A172 (cell line): ENCODE results near the gene ADCY2. TPM values are rescaled to one million over a fixed set of nuclear protein-coding genes. Genes with fewer than 3 reads are reported as not detected.
A peak's percentile ranks its signal among the peaks of the same experiment; 100 is the strongest.

ENCODE experiments used
- DNase-seq: peaks from one replicate; pipeline ENCODE4 v3.0.0-alpha.2; 2015; ENCODE audit warnings: low spot score
- total RNA-seq: library from RNA; depleted of rRNA; stranded (reverse); fragments of >200 nt; shearing (Covaris generic); gene quantifications from 2 replicates; pipeline ENCODE4 v1.2.3, GENCODE V29; 2014

Gene ADCY2
- total RNA-seq, 1 experiment from 2014 or later: 0.10 TPM

GRCh38 chr5:7869474-7870136 lies 473.7 kb downstream of the ADCY2 start:
- DNase-seq: peak; percentile 4

- no peak for DNase-seq
Observed at GRCh38 chr5:7871653-7872052, 475.7 kb downstream of the ADCY2 start.

- no peak for DNase-seq
Observed at GRCh38 chr5:7872517-7873130, 476.7 kb downstream of the ADCY2 start.

GRCh38 chr5:7873216-7873615 lies 477.3 kb downstream of the ADCY2 start:
- no peak for DNase-seq

- DNase-seq: no peak
Observed at GRCh38 chr5:7874639-7875038, 478.7 kb downstream of the ADCY2 start.

GRCh38 chr5:7875151-7875550 lies 479.2 kb downstream of the ADCY2 start:
- no peak for DNase-seq

GRCh38 chr5:7876867-7877266 lies 480.9 kb downstream of the ADCY2 start:
- peak; percentile 53 for DNase-seq

GRCh38 chr5:7877851-7878250 lies 481.9 kb downstream of the ADCY2 start:
- DNase-seq: no peak

- DNase-seq: no peak
Observed at GRCh38 chr5:7878381-7878873, 482.5 kb downstream of the ADCY2 start.
